Calu3 (cell line): ENCODE results near the gene ZNF319. TPM values are rescaled to one million over a fixed set of nuclear protein-coding genes. Genes with fewer than 3 reads are reported as not detected.
"Not testable (repeated sequence)": the region's sequence is repeated elsewhere in the genome, so short reads cannot be mapped to it uniquely, and the experiment has no call there.

ENCODE experiments used
- BruUV-seq: library from RNA; stranded (reverse); fragments of 400-500 nt; replicated peaks from 2 replicates; lab custom pipeline; 2021; lab: Mats Ljungman, UMichigan
- CTCF ChIA-PET: fragments of 300-600 bp; sonication (Branson Sonifier 250); formaldehyde crosslinking; loops from one replicate; lab custom pipeline; 2022; ENCODE audit warnings: antibody characterized with exemption; lab: Charles Lee
- DNase-seq: peaks from one replicate; pipeline ENCODE4 v3.0.0; 2022
- H3K27ac Mint-ChIP-seq: one replicate; pipeline ENCODE4 v1.8.0; 2022; ENCODE audit warnings: mixed read lengths; ENCODE audit not compliant: unreplicated experiment
- H3K27me3 Mint-ChIP-seq: one replicate; pipeline ENCODE4 v1.8.0; 2022; ENCODE audit warnings: mixed read lengths; ENCODE audit not compliant: unreplicated experiment
- H3K36me3 Mint-ChIP-seq: one replicate; pipeline ENCODE4 v1.8.0; 2022; ENCODE audit warnings: mild to moderate bottlenecking, moderate library complexity, mixed read lengths; ENCODE audit not compliant: insufficient read depth, unreplicated experiment
- H3K4me1 Mint-ChIP-seq: one replicate; pipeline ENCODE4 v1.8.0; 2022; ENCODE audit warnings: mild to moderate bottlenecking, low read depth, mixed read lengths; ENCODE audit not compliant: unreplicated experiment
- H3K4me3 Mint-ChIP-seq: one replicate; pipeline ENCODE4 v1.8.0; 2022; ENCODE audit warnings: mild to moderate bottlenecking, low read depth, moderate library complexity, mixed read lengths; ENCODE audit not compliant: unreplicated experiment
- H3K9me3 Mint-ChIP-seq: one replicate; pipeline ENCODE4 v1.8.0; 2022; ENCODE audit warnings: low read depth, mixed read lengths; ENCODE audit not compliant: unreplicated experiment
- intact Hi-C: fragments of 100-400 bp; cut with micrococcal nuclease; formaldehyde crosslinking; loops from one replicate; pipeline ENCODE4 v1.10.0; 2022; ENCODE audit not compliant: unreplicated experiment
- total RNA-seq: library from RNA; stranded (reverse); gene quantifications from 2 replicates; pipeline ENCODE4 v1.2.3, GENCODE V29; 2022
- TF ChIP-seq, protein P1 (sequence below): fragments of 200-600 bp; IDR thresholded peaks from one replicate; pipeline ENCODE4 v1.8.0; 2022; ENCODE audit warnings: antibody characterized with exemption; ENCODE audit not compliant: unreplicated experiment

The ZNF319 gene
- total RNA-seq, 1 experiment from 2014 or later, result 10.0 TPM

DNA sequence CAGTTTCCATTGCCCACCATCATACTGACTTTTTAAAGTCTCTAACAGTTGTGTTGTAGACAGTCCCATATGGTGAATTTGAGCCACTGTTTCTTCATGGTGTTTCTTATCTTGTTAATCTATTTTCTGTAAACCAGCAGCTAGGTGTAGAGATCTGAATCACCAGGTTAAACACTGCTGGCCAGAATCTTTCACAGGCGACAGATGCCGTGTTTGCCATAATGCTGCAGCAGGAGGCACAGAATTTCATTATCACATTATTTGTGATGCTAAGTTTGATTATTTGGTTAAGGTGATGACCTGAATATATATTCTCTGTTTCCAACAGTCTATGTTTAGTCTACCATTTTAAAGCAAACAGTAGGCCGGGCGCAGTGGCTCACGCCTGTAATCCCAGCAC lies 18.1 kb downstream of the ZNF319 start:
- H3K4me1 Mint-ChIP-seq, result no peaks in the 10 kb centered on the region
- H3K9me3 Mint-ChIP-seq, result no peaks in the 10 kb centered on the region
- H3K36me3 Mint-ChIP-seq, result no peaks in the 10 kb centered on the region
- CTCF ChIA-PET, result no interaction called here
- DNase-seq, result no peak
- no peak overlapping the region for H3K27ac Mint-ChIP-seq
- intact Hi-C loops, result no loop called here
- BruUV-seq, result no TSS peak
- TF ChIP-seq, protein P1, sequence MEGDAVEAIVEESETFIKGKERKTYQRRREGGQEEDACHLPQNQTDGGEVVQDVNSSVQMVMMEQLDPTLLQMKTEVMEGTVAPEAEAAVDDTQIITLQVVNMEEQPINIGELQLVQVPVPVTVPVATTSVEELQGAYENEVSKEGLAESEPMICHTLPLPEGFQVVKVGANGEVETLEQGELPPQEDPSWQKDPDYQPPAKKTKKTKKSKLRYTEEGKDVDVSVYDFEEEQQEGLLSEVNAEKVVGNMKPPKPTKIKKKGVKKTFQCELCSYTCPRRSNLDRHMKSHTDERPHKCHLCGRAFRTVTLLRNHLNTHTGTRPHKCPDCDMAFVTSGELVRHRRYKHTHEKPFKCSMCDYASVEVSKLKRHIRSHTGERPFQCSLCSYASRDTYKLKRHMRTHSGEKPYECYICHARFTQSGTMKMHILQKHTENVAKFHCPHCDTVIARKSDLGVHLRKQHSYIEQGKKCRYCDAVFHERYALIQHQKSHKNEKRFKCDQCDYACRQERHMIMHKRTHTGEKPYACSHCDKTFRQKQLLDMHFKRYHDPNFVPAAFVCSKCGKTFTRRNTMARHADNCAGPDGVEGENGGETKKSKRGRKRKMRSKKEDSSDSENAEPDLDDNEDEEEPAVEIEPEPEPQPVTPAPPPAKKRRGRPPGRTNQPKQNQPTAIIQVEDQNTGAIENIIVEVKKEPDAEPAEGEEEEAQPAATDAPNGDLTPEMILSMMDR, result no peak
- H3K4me3 Mint-ChIP-seq, result no peak overlapping the region
- H3K27me3 Mint-ChIP-seq, result peaks cover 11% of the 10 kb centered on the region

DNA sequence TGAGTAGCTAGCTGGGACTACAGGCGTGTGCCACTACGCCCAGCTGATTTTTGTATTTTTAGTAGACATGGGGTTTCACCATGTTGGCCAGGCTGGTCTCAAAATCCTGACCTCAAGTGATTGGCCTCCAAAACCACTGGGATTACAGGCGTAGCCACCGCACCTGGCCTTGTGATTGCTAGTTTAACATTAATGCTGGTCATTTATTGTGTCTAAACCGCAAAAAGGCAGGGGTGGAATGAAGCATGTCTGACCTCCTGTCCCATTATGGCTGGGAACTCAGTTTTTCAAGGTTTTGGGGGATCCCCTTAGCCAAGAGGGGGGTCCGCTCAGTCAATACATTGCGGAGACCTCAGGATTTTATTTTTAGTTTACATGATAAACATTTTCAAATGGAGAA lies 18.8 kb downstream of the ZNF319 start:
- H3K4me3 Mint-ChIP-seq, result no peak overlapping the region
- no peak overlapping the region for H3K27ac Mint-ChIP-seq
- no peaks in the 10 kb centered on the region for H3K4me1 Mint-ChIP-seq
- no peak for DNase-seq
- no peaks in the 10 kb centered on the region for H3K9me3 Mint-ChIP-seq
- CTCF ChIA-PET, result no interaction called here
- intact Hi-C loops, result no loop called here
- no TSS peak for BruUV-seq
- TF ChIP-seq, protein P1, result no peak
- peaks cover 5% of the 10 kb centered on the region for H3K27me3 Mint-ChIP-seq
- H3K36me3 Mint-ChIP-seq, result no peaks in the 10 kb centered on the region

DNA sequence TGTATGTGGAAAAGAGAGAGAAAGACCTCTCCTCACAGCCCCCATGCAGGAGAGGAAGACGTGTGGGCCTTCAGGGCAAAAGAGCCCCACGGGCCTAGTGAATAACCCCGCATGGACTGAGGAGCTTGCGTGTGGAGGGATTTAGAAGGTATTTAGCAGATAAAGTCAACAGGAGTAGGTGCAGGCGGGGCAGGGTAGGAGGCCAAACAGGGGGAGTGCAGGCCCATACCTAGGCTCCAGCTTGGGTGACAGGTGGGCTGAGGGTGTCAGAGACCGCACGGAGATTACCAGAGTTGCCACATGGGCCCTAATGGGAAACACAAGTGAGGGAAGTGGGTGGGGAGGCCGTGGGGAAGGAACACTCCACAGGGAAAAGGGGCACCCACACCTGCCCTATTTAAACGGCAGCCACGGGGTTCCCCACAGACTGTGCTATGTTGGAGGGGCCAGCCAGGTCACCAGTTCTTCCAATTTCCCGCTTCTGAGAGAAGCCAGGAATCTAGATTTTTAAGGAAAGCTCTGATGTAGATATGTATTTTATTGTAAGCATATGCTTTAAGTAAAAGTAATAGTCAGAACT lies 21.4 kb downstream of the ZNF319 start:
- H3K27ac Mint-ChIP-seq, result no peak overlapping the region
- BruUV-seq, result no TSS peak
- no peak overlapping the region for H3K4me3 Mint-ChIP-seq
- intact Hi-C loops, result no loop called here
- H3K9me3 Mint-ChIP-seq, result no peaks in the 10 kb centered on the region
- CTCF ChIA-PET, result no interaction called here
- H3K36me3 Mint-ChIP-seq, result no peaks in the 10 kb centered on the region
- DNase-seq, result no peak
- H3K27me3 Mint-ChIP-seq, result no peaks in the 10 kb centered on the region
- no peaks in the 10 kb centered on the region for H3K4me1 Mint-ChIP-seq
- TF ChIP-seq, protein P1, result no peak

DNA sequence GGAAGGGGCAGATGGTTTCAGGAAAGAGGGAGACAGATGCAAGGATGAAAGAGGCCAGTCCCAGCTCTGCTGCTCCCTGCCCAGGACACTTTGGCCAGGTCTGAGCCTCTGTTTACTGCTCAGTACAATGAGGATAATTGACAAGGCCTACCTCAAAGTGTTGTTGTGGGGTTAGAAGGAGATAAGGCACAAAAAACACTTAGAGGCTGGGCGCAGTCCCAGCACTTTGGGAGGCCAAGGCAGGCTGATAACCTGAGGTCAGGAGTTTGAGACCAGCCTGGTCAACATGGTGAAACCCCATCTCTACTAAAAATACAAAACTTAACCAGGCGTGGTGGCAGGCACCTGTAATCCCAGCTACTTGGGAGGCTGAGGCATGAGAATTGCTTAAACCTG lies 22.4 kb downstream of the ZNF319 start:
- intact Hi-C loops, H3K36me3 Mint-ChIP-seq, H3K4me3 Mint-ChIP-seq, H3K27ac Mint-ChIP-seq, CTCF ChIA-PET, DNase-seq, H3K4me1 Mint-ChIP-seq, H3K9me3 Mint-ChIP-seq, BruUV-seq: not testable (repeated sequence)
- H3K27me3 Mint-ChIP-seq, result peaks cover 10% of the 10 kb centered on the region

DNA sequence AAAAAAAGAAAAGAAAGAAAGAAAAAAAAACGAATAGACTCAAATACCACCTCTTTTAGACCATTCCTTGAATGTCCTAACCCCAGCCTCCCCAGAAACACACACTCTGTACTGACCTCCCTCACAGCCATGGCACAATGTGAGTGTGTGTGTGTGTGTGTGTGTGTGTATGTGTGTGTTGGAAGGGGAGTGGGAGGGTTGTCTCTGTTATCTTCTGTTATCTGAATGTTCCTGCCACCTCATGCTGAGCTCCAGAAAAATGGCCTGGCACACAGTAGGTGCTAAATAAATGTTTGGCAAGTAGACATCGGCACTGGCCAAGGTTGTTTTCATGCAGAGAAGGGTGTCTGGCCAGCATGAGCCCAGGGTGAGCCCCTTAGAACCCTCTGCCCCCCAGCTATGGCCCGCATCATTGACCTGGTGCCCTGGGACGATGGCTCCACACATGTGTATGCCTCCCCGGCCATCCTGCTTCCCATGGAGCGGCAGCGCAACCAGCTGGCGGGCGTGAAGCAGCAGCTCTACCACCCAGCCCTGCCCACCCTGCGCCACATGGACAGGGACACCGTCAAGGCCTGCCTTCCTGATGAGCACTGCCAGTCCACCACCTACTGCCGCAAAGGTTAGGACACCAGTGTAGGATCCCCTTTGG lies 22.9 kb downstream of the ZNF319 start:
- intact Hi-C loops, result no loop called here
- H3K36me3 Mint-ChIP-seq, result no peaks in the 10 kb centered on the region
- H3K9me3 Mint-ChIP-seq, result no peaks in the 10 kb centered on the region
- H3K4me1 Mint-ChIP-seq, result no peaks in the 10 kb centered on the region
- CTCF ChIA-PET, result interaction anchor here (0.6 kb wide), 1 partner anchor 24 kb away, joined by 5 read pairs; no protein-coding TSS in a partner anchor
- H3K4me3 Mint-ChIP-seq, result no peak overlapping the region
- DNase-seq, result no peak
- H3K27ac Mint-ChIP-seq, result no peak overlapping the region
- TF ChIP-seq, protein P1, result no peak
- peaks cover 15% of the 10 kb centered on the region for H3K27me3 Mint-ChIP-seq
- no TSS peak for BruUV-seq
